ENCODE data around the gene SCLT1. TPM values are rescaled to one million over a fixed set of nuclear protein-coding genes. Genes with fewer than 3 reads are reported as not detected.
"Not testable (repeated sequence)": the region's sequence is repeated elsewhere in the genome, so short reads cannot be mapped to it uniquely, and the experiment has no call there.

SCLT1 gene
- total RNA-seq, 4 donors from 2014 or later: 12.9 to 28.6 (median 20.8) TPM

DNA sequence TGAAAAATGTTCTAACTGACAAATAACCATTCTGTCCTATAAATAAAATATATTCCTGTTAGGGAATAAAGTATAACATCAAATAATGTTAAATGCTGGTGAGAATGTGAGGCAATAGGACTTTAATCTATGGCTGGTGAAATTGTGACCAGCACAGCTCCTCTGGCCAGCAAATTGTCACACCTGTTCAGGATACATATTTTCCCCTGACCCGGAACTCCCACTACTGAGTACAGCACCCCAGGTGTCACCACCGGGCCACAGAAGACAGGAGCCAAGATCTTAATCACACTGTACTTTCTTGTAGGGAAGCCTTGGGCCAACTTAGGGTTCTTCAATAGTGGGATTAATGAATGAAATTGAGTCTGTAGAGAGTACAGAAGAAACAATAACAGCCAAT is 35.8 kb upstream of the SCLT1 start:
- H3K4me1 ChIP-seq: no peaks in the 10 kb centered on the region
- intact Hi-C loops (cut with DNase I): no loop called here
- H3K4me3 ChIP-seq (replicated peaks in 1 of 3): no peak overlapping the region
- H3K27ac ChIP-seq: no peak overlapping the region
- TF ChIP-seq POLR2A (IDR thresholded peaks at IDR 0.05): no peak
- TF ChIP-seq, protein P1, sequence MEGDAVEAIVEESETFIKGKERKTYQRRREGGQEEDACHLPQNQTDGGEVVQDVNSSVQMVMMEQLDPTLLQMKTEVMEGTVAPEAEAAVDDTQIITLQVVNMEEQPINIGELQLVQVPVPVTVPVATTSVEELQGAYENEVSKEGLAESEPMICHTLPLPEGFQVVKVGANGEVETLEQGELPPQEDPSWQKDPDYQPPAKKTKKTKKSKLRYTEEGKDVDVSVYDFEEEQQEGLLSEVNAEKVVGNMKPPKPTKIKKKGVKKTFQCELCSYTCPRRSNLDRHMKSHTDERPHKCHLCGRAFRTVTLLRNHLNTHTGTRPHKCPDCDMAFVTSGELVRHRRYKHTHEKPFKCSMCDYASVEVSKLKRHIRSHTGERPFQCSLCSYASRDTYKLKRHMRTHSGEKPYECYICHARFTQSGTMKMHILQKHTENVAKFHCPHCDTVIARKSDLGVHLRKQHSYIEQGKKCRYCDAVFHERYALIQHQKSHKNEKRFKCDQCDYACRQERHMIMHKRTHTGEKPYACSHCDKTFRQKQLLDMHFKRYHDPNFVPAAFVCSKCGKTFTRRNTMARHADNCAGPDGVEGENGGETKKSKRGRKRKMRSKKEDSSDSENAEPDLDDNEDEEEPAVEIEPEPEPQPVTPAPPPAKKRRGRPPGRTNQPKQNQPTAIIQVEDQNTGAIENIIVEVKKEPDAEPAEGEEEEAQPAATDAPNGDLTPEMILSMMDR (IDR thresholded peaks at IDR 0.05): no peak
- no peaks in the 10 kb centered on the region for H3K9me3 ChIP-seq
- WGBS, 2 donors: 85 to 89% methylated on average over 2 of the region's 2 CpGs
- H3K36me3 ChIP-seq: no peaks in the 10 kb centered on the region
- no peak for DNase-seq
- no peaks in the 10 kb centered on the region for H3K27me3 ChIP-seq

DNA sequence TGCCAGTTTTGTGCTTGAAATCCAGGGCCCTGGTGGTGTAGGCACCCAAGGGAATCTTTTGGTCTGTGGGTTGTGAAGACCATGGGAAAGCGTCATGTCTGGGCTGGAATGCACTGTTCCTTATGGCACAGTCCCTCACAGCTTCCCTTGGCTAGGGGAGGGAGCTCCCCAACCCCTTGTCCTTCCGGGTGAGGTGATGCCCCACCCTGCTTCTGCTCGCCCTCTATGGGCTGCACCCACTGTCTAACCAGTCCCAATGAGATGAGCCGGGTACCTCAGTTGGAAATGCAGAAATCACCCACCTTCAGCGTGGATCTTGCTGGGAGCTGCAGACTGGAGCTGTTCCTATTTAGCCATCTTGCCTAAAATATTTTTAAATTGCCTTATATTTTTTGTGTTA is 33.3 kb upstream of the SCLT1 start:
- H3K27me3 ChIP-seq; intact Hi-C loops (cut with DNase I); H3K27ac ChIP-seq; DNase-seq; H3K4me1 ChIP-seq; H3K36me3 ChIP-seq; H3K4me3 ChIP-seq (replicated peaks in 1 of 3); H3K9me3 ChIP-seq: not testable (repeated sequence)
- WGBS, 2 donors: 94 to 96% methylated on average over 5 of the region's 5 CpGs

DNA sequence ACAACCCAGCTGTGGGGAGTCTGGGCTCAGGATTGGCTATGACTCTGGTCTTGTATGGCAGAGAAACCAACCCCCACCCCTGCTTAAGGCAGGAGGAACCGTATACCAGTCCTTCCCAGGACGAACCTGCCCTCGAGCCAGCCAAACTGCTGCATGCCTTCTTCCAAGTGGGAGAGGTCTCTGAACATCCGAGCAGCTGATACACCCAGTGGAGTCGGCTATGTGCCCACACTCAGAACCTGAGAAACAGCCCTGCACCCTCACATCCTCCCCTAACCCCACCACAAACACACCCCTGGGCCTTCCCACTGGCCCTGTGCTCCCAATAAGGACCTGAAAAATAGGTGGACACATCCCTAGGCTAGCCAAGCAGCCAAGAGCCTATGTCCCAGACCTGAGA is 24.4 kb upstream of the SCLT1 start:
- Histone ChIP-seq H3K36me3 (no peaks in the 10 kb centered on the region), H3K4me3 (replicated peaks in 1 of 3) (no peak overlapping the region), H3K9me3 (no peaks in the 10 kb centered on the region), H3K27ac (no peak overlapping the region), H3K27me3 (no peaks in the 10 kb centered on the region), H3K4me1 (no peaks in the 10 kb centered on the region)
- 86 to 100% methylated on average over 2 to 5 of the region's 5 CpGs for WGBS, 2 donors
- TF ChIP-seq POLR2A (IDR thresholded peaks at IDR 0.05): no peak
- TF ChIP-seq, protein P1 (IDR thresholded peaks at IDR 0.05): no peak
- intact Hi-C loops (cut with DNase I): no loop called here
- no peak for DNase-seq

- Histone ChIP-seq H3K27ac (no peak overlapping the region), H3K4me3 (replicated peaks in 1 of 3) (no peak overlapping the region), H3K4me1 (no peaks in the 10 kb centered on the region), H3K9me3 (no peaks in the 10 kb centered on the region), H3K27me3 (no peaks in the 10 kb centered on the region), H3K36me3 (no peaks in the 10 kb centered on the region)
- WGBS, 2 donors: 50 to 57% methylated on average over 1 of the region's 1 CpG
- TF ChIP-seq, protein P1 (IDR thresholded peaks at IDR 0.05): no peak
- TF ChIP-seq POLR2A (IDR thresholded peaks at IDR 0.05): no peak
- intact Hi-C loops (cut with DNase I): no loop called here
- DNase-seq: no peak
Measured at GRCh38 chr4:129113919-129114318, 20.6 kb upstream of the SCLT1 start.

DNA sequence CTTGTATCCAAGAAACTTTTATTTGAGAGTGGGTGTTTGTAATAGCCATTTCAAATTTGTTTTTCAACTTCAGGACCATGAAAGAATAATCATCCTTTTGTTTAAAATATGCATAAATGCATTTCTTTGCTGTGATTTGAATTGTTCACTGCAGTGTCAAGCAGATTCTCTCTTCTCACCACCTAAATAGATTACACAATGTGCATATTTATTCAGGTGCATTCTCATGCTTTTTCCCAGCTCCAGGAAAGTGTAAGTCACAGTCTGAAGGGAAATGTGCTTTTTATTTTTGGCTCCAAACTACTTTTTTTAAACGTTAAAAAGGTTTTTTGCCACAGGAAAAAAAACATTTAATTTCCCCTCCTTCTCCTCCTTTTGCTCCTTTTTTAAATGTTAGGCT is 20.1 kb upstream of the SCLT1 start:
- intact Hi-C loops (cut with DNase I): no loop called here
- Histone ChIP-seq H3K36me3 (no peaks in the 10 kb centered on the region), H3K27ac (no peak overlapping the region), H3K4me1 (no peaks in the 10 kb centered on the region), H3K4me3 (replicated peaks in 1 of 3) (no peak overlapping the region), H3K27me3 (no peaks in the 10 kb centered on the region), H3K9me3 (no peaks in the 10 kb centered on the region)
- TF ChIP-seq, protein P1 (IDR thresholded peaks at IDR 0.05): no peak
- no peak for TF ChIP-seq POLR2A (IDR thresholded peaks at IDR 0.05)
- WGBS, 2 donors: 22 to 29% methylated on average over 1 of the region's 1 CpG
- DNase-seq: no peak

- no peaks in the 10 kb centered on the region for H3K36me3 ChIP-seq
- H3K4me3 ChIP-seq (replicated peaks in 1 of 3): no peak overlapping the region
- no peak for DNase-seq
- H3K4me1 ChIP-seq: no peaks in the 10 kb centered on the region
- no peaks in the 10 kb centered on the region for H3K9me3 ChIP-seq
- intact Hi-C loops (cut with DNase I): no loop called here
- no peak overlapping the region for H3K27ac ChIP-seq
- TF ChIP-seq POLR2A (IDR thresholded peaks at IDR 0.05): no peak
- TF ChIP-seq, protein P1 (IDR thresholded peaks at IDR 0.05): no peak
- no peaks in the 10 kb centered on the region for H3K27me3 ChIP-seq
Measured at GRCh38 chr4:129111919-129112318, 18.6 kb upstream of the SCLT1 start.

Measured in thyroid gland (tissue), 4 donors.